OCI-LY1 (cell line): ENCODE data around the gene MZT1.

Source experiments
- H2AFZ ChIP-seq: fragments of 200-600 bp; sonication (generic), shearing (Covaris generic); 2 replicates; pipeline ENCODE4 v1.6.0; 2014; ENCODE audit warnings: antibody characterized with exemption, mild to moderate bottlenecking, low read length
- H3F3A ChIP-seq: fragments of 200-600 bp; sonication (generic), shearing (Covaris generic); 2 replicates; pipeline ENCODE4 v1.6.0; 2014; ENCODE audit warnings: mild to moderate bottlenecking, antibody characterized with exemption, low read length, moderate library complexity; ENCODE audit not compliant: insufficient read depth
- H3K27ac ChIP-seq: fragments of 200-600 bp; sonication (generic); 2 replicates; pipeline ENCODE4 v1.5.1; 2014; ENCODE audit warnings: low read length, mixed run types, mild to moderate bottlenecking, low read depth; ENCODE audit not compliant: poor library complexity, severe bottlenecking
- H3K27me3 ChIP-seq: fragments of 200-600 bp; sonication (generic); 2 replicates; pipeline ENCODE4 v1.6.0; 2014; ENCODE audit warnings: antibody characterized with exemption, mild to moderate bottlenecking, low read length, moderate library complexity; ENCODE audit not compliant: insufficient read depth
- H3K36me3 ChIP-seq: fragments of 200-600 bp; sonication (generic); 2 replicates; pipeline ENCODE4 v1.6.1; 2014; ENCODE audit warnings: mild to moderate bottlenecking, antibody characterized with exemption, low read length, moderate library complexity, mixed read lengths; ENCODE audit not compliant: insufficient read depth
- H3K4me1 ChIP-seq: fragments of 200-600 bp; sonication (generic); 2 replicates; pipeline ENCODE4 v1.5.1; 2014; ENCODE audit warnings: mild to moderate bottlenecking, low read length, moderate library complexity; ENCODE audit not compliant: insufficient read depth, severe bottlenecking
- H3K4me2 ChIP-seq: fragments of 200-600 bp; sonication (generic), shearing (Covaris generic); 2 replicates; pipeline ENCODE4 v1.6.1; 2014; ENCODE audit warnings: low read length
- H3K4me3 ChIP-seq: fragments of 200-600 bp; sonication (generic); 2 replicates; pipeline ENCODE4 v1.5.1; 2014; ENCODE audit warnings: low read length, low read depth, mild to moderate bottlenecking, mixed read lengths; ENCODE audit not compliant: poor library complexity, severe bottlenecking
- H3K79me2 ChIP-seq: fragments of 200-600 bp; shearing (Covaris generic); 2 replicates; pipeline ENCODE4 v1.6.1; 2016; ENCODE audit warnings: mixed run types, low read length, mixed read lengths; ENCODE audit not compliant: insufficient read depth
- H3K9ac ChIP-seq: fragments of 200-600 bp; sonication (generic), shearing (Covaris generic); 2 replicates; pipeline ENCODE4 v1.6.1; 2014; ENCODE audit warnings: mild to moderate bottlenecking, low read length, mixed read lengths
- H3K9me2 ChIP-seq: fragments of 200-600 bp; sonication (generic), shearing (Covaris generic); 2 replicates; pipeline ENCODE4 v1.6.1; 2014; ENCODE audit warnings: low read depth, mild to moderate bottlenecking, low read length, mixed read lengths
- H3K9me3 ChIP-seq: fragments of 200-600 bp; shearing (Covaris generic); 2 replicates; pipeline ENCODE4 v1.6.1; 2014; ENCODE audit warnings: low read length, mixed read lengths
- H4K20me1 ChIP-seq: fragments of 200-600 bp; sonication (generic), shearing (Covaris generic); 2 replicates; pipeline ENCODE4 v1.6.0; 2016; ENCODE audit warnings: mild to moderate bottlenecking, low read length; ENCODE audit not compliant: insufficient read depth
- CTCF ChIP-seq: fragments of 200-600 bp; sonication (generic), shearing (Covaris generic); IDR thresholded peaks from 2 replicates; pipeline ENCODE4 v1.5.1; 2017; ENCODE audit warnings: mild to moderate bottlenecking, antibody characterized with exemption, low read length, moderate library complexity, mixed read lengths
- EZH2 ChIP-seq: fragments of 200-600 bp; sonication (generic), shearing (Covaris generic); IDR thresholded peaks from 2 replicates; pipeline ENCODE4 v1.8.0; 2017; ENCODE audit warnings: borderline replicate concordance, mixed run types, mild to moderate bottlenecking, antibody characterized with exemption, low read length, moderate library complexity, mixed read lengths

MZT1 gene

GRCh38 chr13:72760189-72760588 is 32.8 kb upstream of the MZT1 start:
- no peak overlapping the region for H3K4me2 ChIP-seq
- no peaks in the 10 kb centered on the region for H3K27me3 ChIP-seq
- no peak overlapping the region for H3K27ac ChIP-seq
- 0 out of 2 replicates have a peak, but pooled peaks cover 5% of the 10 kb centered on the region for H3F3A ChIP-seq
- H3K4me1 ChIP-seq = no peaks in the 10 kb centered on the region
- no peaks in the 10 kb centered on the region for H3K9me3 ChIP-seq
- peaks cover 94% of the 10 kb centered on the region for H3K36me3 ChIP-seq
- no peaks in the 10 kb centered on the region for H3K79me2 ChIP-seq
- no peak overlapping the region for H3K4me3 ChIP-seq
- TF ChIP-seq CTCF (no peak), EZH2 (no peak)
- H3K9me2 ChIP-seq = no peaks in the 10 kb centered on the region
- no peak overlapping the region for H2AFZ ChIP-seq
- H4K20me1 ChIP-seq = no peaks in the 10 kb centered on the region
- no peak overlapping the region for H3K9ac ChIP-seq

GRCh38 chr13:72757792-72758535 is 30.5 kb upstream of the MZT1 start:
- Histone ChIP-seq H3K9me2 (no peaks in the 10 kb centered on the region), H3K4me2 (no peak overlapping the region), H3K36me3 (peaks cover 92% of the 10 kb centered on the region), H3K9ac (no peak overlapping the region), H3K9me3 (no peaks in the 10 kb centered on the region), H3K4me3 (no peak overlapping the region), H4K20me1 (no peaks in the 10 kb centered on the region), H3K4me1 (no peaks in the 10 kb centered on the region), H3F3A (0 out of 2 replicates have a peak, but pooled peaks cover 5% of the 10 kb centered on the region), H2AFZ (no peak overlapping the region), H3K27me3 (no peaks in the 10 kb centered on the region), H3K79me2 (no peaks in the 10 kb centered on the region), H3K27ac (no peak overlapping the region)
- TF ChIP-seq EZH2 (no peak), CTCF (no peak)

GRCh38 chr13:72754111-72754510 is 26.7 kb upstream of the MZT1 start:
- H2AFZ ChIP-seq = no peak overlapping the region
- no peak overlapping the region for H3K4me2 ChIP-seq
- H3K36me3 ChIP-seq = peaks cover 93% of the 10 kb centered on the region
- no peak overlapping the region for H3K27ac ChIP-seq
- H3K4me1 ChIP-seq = no peaks in the 10 kb centered on the region
- no peaks in the 10 kb centered on the region for H4K20me1 ChIP-seq
- H3F3A ChIP-seq = 0 out of 2 replicates have a peak, but pooled peaks cover 5% of the 10 kb centered on the region
- no peak overlapping the region for H3K4me3 ChIP-seq
- H3K9me2 ChIP-seq = no peaks in the 10 kb centered on the region
- H3K9ac ChIP-seq = no peak overlapping the region
- H3K27me3 ChIP-seq = no peaks in the 10 kb centered on the region
- TF ChIP-seq CTCF (no peak), EZH2 (no peak)
- H3K79me2 ChIP-seq = no peaks in the 10 kb centered on the region
- H3K9me3 ChIP-seq = no peaks in the 10 kb centered on the region
